IgD-negative memory B cell (primary cell): ENCODE measurements around the gene VPS11. TPM values are rescaled to one million over a fixed set of nuclear protein-coding genes. Genes with fewer than 3 reads are reported as not detected.
A peak's percentile ranks its signal among the peaks of the same experiment; 100 is the strongest.

Source experiments
- H3K27ac Mint-ChIP-seq, 3 donors: one replicate each; pipeline ENCODE4 v1.8.0; 2020 to 2022; ENCODE audit warnings: mild to moderate bottlenecking in 3 of 3, mixed read lengths in 3 of 3, moderate library complexity in 1 of 3
- H3K27me3 Mint-ChIP-seq: one replicate; pipeline ENCODE4 v1.8.0; 2021; ENCODE audit warnings: mixed read lengths
- H3K36me3 Mint-ChIP-seq: one replicate; pipeline ENCODE4 v1.8.0; 2020; ENCODE audit warnings: mild to moderate bottlenecking, mixed read lengths
- H3K4me1 Mint-ChIP-seq, 3 donors: one replicate each; pipeline ENCODE4 v1.8.0; 2020 to 2022; ENCODE audit warnings: mixed read lengths in 3 of 3, mild to moderate bottlenecking in 1 of 3
- H3K4me3 Mint-ChIP-seq, 4 donors: one replicate each; pipeline ENCODE4 v1.8.0; 2020 to 2022; ENCODE audit warnings: mild to moderate bottlenecking in 4 of 4, mixed read lengths in 4 of 4, moderate library complexity in 3 of 4
- H3K9me3 Mint-ChIP-seq, 3 donors: one replicate each; pipeline ENCODE4 v1.8.0; 2020 to 2021; ENCODE audit warnings: mixed read lengths in 3 of 3, mild to moderate bottlenecking in 1 of 3
- polyA plus RNA-seq: library from polyadenylated mRNA; unstranded; fragments of 300-500 nt; fragmentation: Illumina TruSeq; gene quantifications from one replicate; pipeline ENCODE4 v1.2.3, GENCODE V29; 2021

The VPS11 gene
- polyA plus RNA-seq, 1 donor from 2014 or later: 52.6 TPM

DNA sequence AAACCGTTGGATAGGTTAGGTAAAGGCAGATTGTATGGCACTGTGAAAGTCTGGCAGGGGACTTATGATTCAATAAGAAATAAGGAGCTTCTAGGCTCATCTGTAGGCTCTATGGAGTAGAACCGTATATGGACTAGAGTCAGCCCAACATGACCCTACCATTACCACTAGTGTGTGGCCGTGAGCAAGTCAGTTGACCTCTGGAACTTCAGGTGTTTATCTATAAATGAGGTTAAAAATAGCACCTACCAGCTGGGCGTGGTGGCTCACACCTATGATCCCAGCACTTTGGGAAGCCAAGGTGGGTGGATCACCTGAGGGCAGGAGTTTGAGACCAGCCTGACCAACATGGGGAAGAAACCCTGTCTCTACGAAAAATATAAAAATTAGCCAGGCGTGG is 58.2 kb downstream of the VPS11 start:
- Mint-ChIP-seq H3K27ac (no peak overlapping the region), H3K27me3 (no peaks in the 10 kb centered on the region), H3K9me3 (no peaks in the 10 kb centered on the region), H3K4me3 (no peak overlapping the region), H3K4me1 (peaks cover 15 to 22% (median 19%) of the 10 kb centered on the region in 3 donors), H3K36me3 (peaks cover 3% of the 10 kb centered on the region)

DNA sequence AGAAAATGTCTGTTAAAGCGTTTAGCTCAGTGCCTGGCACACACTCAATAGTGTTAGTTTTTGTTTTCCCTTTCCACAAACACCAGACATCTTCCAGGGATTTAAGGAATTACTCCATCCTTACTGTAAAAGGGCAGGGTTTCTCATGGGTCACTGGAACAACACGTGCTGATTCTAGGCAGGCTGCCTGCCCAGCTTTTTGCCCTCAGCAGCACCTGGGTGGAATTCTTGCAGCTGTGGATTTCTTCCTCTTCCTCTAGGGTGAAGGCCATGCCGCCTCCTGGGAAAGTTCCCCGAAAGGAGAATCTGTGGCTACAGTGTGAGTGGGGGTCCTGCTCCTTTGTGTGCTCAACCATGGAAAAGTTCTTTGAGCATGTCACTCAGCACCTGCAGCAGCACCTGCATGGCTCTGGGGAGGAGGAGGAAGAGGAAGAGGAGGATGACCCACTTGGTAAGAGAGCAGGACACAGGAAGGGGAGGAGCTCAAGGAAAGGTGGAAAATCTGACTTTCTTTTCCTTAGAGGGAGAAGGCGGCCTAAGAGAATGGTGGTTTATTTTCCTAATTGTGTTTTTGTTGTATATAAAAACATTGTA is 59.2 kb downstream of the VPS11 start:
- Mint-ChIP-seq H3K9me3 (no peaks in the 10 kb centered on the region), H3K27me3 (no peaks in the 10 kb centered on the region), H3K4me1 (peaks cover 7 to 20% (median 16%) of the 10 kb centered on the region in 3 donors), H3K36me3 (peaks cover 3% of the 10 kb centered on the region), H3K27ac (peak overlapping the region in 1 of 3 donors; percentile 83), H3K4me3 (peak overlapping the region in 1 of 4 donors; percentile 22)

DNA sequence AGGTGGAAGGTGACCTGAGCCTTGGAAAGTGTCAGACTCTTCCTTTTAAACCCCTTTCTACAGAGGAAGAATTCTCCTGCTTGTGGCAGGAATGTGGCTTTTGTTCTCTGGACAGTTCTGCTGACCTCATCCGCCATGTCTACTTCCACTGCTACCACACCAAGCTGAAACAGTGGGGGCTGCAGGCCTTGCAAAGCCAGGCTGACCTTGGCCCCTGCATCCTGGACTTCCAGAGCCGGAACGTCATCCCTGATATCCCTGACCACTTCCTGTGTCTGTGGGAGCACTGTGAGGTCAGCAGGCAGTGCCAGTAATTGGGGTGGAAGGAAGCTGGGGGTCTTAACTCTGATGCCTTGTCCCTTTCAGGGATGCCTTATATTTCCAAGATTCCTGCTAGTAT is 63.0 kb downstream of the VPS11 start:
- Mint-ChIP-seq H3K4me3 (no peak overlapping the region), H3K27ac (no peak overlapping the region), H3K36me3 (peaks cover 6% of the 10 kb centered on the region), H3K27me3 (no peaks in the 10 kb centered on the region), H3K4me1 (peaks cover 0 to 9% (median 4%) of the 10 kb centered on the region in 3 donors), H3K9me3 (no peaks in the 10 kb centered on the region)

Other genes with a start within 250 kb of the VPS11 start
- gene CXCR5, start 183.9 kb upstream of the VPS11 start, polyA plus RNA-seq: 93.4 TPM
- gene BCL9L, start 141.9 kb upstream of the VPS11 start, polyA plus RNA-seq: 2.8 TPM
- not detected for gene UPK2, start 111.5 kb upstream of the VPS11 start, polyA plus RNA-seq
- not detected for gene FOXR1, start 96.1 kb upstream of the VPS11 start, polyA plus RNA-seq
- gene CENATAC, start 69.7 kb upstream of the VPS11 start, polyA plus RNA-seq: 11.2 TPM
- gene RPS25, start 49.5 kb upstream of the VPS11 start, polyA plus RNA-seq: 4,856 TPM
- gene TRAPPC4, start 49.1 kb upstream of the VPS11 start, polyA plus RNA-seq: 81.5 TPM
- gene SLC37A4, start 36.9 kb upstream of the VPS11 start, polyA plus RNA-seq: 10.9 TPM
- 16.4 TPM for gene HYOU1, start 10.6 kb upstream of the VPS11 start, polyA plus RNA-seq
- gene HMBS, start 17.1 kb downstream of the VPS11 start, polyA plus RNA-seq: 24.8 TPM
- 34.7 TPM for gene DPAGT1, start 34.0 kb downstream of the VPS11 start, polyA plus RNA-seq
- 5.6 TPM for gene C2CD2L, start 39.5 kb downstream of the VPS11 start, polyA plus RNA-seq
- gene HINFP, start 53.8 kb downstream of the VPS11 start, polyA plus RNA-seq: 12.9 TPM
- not detected for gene ABCG4, start 81.2 kb downstream of the VPS11 start, polyA plus RNA-seq
- 5.6 TPM for gene NLRX1, start 100.9 kb downstream of the VPS11 start, polyA plus RNA-seq
- not detected for gene NHERF4, start 117.7 kb downstream of the VPS11 start, polyA plus RNA-seq
- gene CBL, start 138.5 kb downstream of the VPS11 start, polyA plus RNA-seq: 10.0 TPM
- 1.3 TPM for gene MCAM, start 249.3 kb downstream of the VPS11 start, polyA plus RNA-seq